GM18526 (cell line): ENCODE results near the gene GNG7.

Experiments used
- POLR2A ChIP-seq: IDR thresholded peaks from 3 replicates; pipeline ENCODE4 v1.6.1; 2011; ENCODE audit not compliant: insufficient read length; ENCODE audit errors: extremely low read depth

The GNG7 gene

DNA sequence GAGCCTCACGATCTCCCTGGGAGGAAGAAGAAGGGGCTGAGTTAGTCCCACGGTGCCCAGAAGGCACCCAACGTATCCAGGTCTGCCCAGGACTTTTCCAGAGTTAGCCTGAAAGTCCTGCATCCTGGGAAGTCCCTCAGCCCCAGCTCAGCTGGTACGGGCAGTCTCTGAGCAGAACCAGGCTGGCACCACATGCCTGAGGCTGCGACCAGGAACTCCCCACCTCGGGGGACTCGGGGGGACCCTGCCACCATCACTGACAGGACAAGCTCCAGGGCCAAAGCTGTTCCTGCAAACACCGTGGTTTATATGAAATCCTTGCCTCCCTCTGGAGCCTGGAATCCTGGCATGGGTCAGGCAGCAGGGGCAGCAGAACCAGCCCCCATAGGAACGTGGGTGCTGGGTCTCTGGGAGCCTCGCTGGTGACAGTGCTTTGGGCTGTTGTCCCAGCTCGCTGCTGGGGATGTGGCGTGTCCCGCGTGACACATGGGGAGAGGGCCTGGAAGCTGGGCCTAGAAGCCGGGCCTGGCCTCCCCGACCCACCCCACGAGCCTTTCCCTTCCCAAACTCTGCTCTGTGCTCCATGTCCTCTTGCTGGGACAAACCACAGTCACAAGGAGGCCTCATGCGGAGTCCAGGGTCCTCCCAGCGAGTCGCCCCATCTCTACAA, 55.5 kb downstream of the GNG7 start:
- no peak for TF ChIP-seq POLR2A

DNA sequence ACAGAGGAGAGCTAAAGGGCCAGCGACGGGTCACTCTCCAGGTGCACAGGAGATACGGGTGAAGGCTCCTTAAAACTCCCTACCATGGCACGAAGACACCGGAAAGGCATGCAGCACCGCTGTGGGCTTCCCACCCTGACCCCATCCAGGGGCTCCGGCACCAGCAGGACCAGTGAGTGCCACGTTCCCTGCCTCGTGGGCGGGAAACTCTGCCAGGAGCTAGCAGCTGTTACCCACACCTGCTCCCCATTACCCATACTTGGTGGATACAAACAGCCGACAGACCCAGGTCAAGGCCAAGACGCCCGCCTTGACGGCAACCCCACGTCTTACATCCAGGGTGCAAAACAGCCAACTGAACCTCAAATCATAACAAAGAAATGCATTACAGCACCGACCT, 56.7 kb downstream of the GNG7 start:
- TF ChIP-seq POLR2A, result no peak

DNA sequence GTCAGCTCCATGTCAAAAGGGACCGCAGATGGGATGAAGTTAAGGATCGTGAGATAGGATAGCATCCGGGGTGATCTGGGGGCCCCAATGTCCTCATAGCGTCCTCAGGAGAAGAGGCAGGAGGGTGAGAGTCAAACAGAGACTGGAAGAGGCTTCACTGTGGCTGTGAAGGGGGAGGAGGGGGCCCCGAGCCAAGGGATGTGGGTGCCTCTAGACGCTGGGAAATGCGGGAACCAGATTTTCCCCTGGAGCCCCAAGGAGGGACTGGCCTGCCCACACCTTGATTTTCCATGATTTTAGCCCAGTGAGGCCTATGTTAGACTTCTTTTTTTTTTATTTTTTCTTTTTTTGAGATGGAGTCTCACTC, 61.2 kb downstream of the GNG7 start:
- TF ChIP-seq POLR2A, result no peak

DNA sequence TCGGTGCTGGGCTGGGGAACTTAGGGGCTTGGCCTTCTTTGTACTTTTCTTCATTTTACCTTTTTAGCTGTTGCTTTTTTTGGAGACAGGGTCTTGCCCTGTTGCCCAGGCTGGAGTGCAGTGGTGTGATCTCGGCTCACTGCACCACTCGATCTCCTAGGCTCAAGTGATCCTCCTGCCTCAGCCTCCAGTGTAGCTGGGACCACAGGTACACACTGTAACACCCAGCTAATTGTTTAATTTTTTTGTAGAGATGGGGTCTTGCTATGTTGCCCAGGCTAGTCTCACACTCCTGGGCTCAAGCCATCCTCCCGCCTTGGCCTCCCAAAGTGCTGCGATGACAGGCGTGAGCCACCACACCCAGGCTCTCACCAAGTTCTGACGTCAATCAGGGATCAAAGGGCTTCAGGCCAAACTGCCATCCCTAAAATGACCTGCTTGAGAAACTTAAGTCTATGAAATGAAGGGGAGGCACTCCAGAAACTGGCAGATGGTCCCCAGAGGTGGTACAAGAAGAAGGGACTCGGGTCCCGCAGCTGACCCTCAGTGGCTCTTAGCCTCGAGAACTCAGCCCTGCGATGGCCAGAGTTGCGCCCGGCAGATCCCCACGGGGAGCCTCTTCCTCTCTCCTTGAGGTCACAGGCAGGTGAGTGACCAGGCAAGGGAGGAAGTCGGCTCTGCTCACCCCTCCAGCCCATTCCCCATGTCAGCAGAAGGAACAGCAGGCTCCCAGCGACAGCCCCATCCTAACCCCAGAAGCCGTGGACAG, 61.7 kb downstream of the GNG7 start:
- no peak for TF ChIP-seq POLR2A

DNA sequence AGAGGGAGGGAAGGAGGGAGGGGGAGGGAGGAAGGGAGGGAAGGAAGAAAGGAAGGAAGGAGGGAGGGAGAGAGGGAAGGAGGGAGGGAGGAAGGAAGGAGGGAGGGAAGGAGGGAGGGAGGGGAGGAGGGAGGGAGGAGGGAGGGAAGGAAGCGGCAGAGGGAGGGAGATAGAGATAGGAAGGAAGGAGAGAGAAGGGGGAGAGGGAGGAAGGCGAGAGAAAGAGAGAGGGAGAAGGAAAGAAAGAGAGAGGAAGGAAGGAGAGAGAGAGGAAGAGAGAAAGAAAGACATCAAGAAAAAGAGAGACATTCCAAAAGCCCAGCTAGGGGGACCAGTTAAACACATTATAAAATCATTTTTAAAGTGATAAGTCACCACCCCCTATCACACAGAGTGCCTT, 62.5 kb downstream of the GNG7 start:
- TF ChIP-seq POLR2A, result no peak

GRCh38 chr19:2638417-2638940, 64.0 kb downstream of the GNG7 start:
- TF ChIP-seq POLR2A, result no peak

GRCh38 chr19:2636897-2637683, 65.4 kb downstream of the GNG7 start:
- no peak for TF ChIP-seq POLR2A

DNA sequence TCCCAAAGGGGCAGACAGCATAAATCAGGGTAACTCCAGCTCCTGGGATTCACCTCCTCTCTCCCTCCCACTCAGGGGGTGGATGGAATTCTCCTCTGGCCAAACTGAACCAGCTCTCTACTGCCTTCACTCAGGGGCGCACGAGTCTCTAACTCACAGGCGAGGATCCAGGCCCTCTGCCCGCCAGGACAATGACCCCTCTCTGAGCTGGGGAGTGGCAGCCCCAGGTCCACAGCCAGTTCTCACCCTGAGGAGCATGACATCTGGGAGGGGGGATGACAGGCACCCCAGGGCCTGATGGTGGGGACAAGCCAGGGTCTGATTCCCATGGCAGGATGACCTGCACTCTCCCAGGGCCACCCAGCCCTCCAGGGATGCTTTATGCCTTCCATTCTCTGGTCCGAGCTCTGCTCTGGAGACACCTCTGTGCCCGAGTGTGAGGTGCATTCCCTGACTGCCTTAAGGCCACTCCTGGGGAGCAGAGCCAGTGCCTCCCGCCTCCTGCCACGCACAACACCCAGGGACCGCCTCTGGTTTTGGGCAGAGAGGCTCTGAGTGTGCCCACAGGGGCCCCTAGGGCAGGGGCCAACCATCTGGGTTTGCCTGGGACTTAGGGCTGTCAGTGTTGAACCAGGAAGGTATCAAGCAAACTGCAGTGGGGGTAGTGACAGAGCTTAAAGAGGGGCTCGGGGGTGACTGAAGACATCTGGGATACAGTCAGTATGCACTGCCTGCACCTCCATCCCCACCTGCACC, 66.2 kb downstream of the GNG7 start:
- TF ChIP-seq POLR2A, result no peak

DNA sequence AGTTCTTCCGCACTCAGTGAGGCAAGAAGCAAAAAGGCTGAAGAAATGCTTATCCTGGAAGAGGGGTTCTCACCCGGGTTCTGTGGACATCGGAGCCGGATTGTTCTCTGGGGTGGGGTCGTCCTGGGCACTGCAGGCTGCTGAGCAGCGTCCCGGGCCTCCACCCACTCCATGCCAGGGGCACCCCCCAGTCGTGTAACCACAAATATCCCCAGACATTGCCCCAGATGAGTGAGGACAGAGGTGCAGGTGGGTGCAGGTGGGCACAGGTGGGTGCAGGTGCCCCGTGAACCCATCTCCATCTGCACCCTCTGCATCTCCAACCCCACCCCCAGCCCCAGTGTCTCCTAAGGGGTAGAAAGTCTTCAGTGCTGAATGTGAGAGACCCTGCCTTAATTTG, 67.5 kb downstream of the GNG7 start:
- TF ChIP-seq POLR2A, result no peak

DNA sequence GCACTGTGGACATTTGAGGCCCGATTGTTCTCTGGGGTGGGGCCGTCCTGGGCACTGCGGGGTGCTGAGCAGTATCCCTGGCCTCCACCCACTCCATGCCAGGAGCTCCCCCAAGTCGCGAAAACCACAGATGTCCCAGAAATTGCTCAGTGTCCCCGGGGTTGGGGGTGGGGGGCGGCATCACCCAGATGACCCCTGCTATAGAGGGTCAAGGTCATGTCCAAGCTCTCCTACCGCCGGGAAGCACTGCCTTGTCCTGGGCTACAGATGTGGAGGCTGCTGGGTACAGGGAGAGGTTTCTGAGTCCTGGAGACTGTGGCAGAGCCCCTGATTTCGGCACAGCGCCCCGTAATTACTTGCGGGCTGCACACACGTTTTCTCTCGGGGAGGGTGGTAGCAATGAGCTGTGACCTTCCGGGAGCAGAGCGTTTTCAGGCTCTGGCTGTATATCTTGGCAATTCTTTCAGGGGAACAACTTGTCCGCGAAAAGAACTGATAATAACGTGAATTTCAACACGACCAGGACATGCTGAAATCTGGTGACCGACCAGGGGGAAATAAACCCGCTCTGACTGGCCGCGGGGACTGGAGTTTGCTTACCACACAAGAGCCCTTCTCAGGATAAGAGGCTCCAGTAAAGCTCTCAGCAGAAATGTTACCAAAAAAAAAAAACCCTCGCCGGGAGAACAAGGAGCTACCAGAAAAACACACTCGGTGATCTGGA, 68.1 kb downstream of the GNG7 start:
- no peak for TF ChIP-seq POLR2A

DNA sequence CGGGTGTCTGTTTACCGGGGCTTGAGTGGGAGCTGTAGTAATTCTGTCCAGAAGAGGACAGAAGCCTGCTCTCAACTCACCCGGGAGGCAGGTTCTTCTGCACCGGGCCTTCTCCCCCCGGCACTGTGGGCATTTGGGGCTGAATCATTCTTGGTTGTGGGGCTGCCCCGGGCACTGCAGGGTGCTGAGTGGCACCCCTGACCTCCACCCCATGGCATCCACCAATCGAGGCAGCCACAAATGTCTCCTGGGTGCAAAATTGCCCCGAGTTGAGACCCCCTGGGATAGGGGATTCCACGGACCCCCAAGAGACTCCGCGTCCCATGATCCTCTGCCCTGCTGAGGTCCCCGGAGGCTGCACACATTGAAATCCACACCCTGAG, 68.8 kb downstream of the GNG7 start:
- TF ChIP-seq POLR2A, result no peak

- TF ChIP-seq POLR2A, result no peak
These were observed 71.2 kb downstream of the GNG7 start for GRCh38 chr19:2631213-2631821.

DNA sequence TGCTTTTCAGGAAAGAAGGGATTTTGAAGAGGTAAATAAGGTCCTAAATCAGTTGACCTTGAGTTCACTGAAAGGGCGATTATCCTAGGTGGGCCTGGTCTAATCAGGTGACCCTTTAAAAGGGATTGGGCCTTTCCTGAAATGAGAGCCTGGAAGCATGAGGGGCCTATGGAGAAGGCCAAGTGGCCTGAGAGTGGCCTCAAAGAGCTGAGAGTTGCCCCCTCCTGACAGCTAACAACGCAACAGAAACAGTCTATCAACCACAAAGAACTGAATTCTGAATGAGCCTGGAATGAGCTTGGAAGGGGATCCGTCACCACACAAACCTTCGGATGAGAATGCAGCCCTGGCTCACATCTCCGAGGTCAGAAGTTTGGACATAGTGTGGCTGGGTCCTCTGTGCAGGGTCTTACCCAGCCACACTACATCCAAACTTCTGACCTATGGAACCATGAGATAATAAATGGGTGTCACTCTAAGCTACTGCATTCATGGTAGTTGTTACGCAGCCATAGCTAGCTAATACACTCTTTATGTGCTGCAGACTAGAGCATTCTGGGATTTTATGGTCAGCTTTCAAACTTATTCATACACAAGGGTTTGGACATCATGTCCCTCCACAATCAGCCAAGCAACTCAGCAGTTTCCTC, 72.0 kb downstream of the GNG7 start:
- no peak for TF ChIP-seq POLR2A
